Fibroblast of peridontal ligament (primary cell): ENCODE results near the gene PRR14L.
"Not testable (repeated sequence)": the region's sequence is repeated elsewhere in the genome, so short reads cannot be mapped to it uniquely, and the experiment has no call there.

ENCODE experiments used
- DNase-seq: peaks from one replicate; pipeline ENCODE4 v3.0.0-alpha.2; 2010; ENCODE audit errors: extremely low read depth

Gene PRR14L

GRCh38 chr22:31740314-31740713 lies 9.6 kb downstream of the PRR14L start:
- DNase-seq, result not testable (repeated sequence)

- DNase-seq, result no peak
Observed at GRCh38 chr22:31739795-31740201, 10.1 kb downstream of the PRR14L start.

GRCh38 chr22:31738566-31738965 lies 11.4 kb downstream of the PRR14L start:
- DNase-seq, result no peak

GRCh38 chr22:31737932-31738331 lies 12.0 kb downstream of the PRR14L start:
- no peak for DNase-seq

- no peak for DNase-seq
Observed at GRCh38 chr22:31736458-31736857, 13.5 kb downstream of the PRR14L start.

- DNase-seq, result peak; percentile 42
Observed at GRCh38 chr22:31734512-31734911, 15.4 kb downstream of the PRR14L start.

- no peak for DNase-seq
Observed at GRCh38 chr22:31733580-31734079, 16.3 kb downstream of the PRR14L start.

GRCh38 chr22:31732089-31732829 lies 17.7 kb downstream of the PRR14L start:
- no peak for DNase-seq

- no peak for DNase-seq
Observed at GRCh38 chr22:31730344-31730711, 19.6 kb downstream of the PRR14L start.

- DNase-seq, result no peak
Observed at GRCh38 chr22:31728857-31729256, 21.1 kb downstream of the PRR14L start.

- DNase-seq, result no peak
Observed at GRCh38 chr22:31726692-31727091, 23.2 kb downstream of the PRR14L start.

- no peak for DNase-seq
Observed at GRCh38 chr22:31723723-31724122, 26.2 kb downstream of the PRR14L start.

- no peak for DNase-seq
Observed at GRCh38 chr22:31719850-31720471, 30.0 kb downstream of the PRR14L start.

GRCh38 chr22:31715147-31715778 lies 34.7 kb downstream of the PRR14L start:
- no peak for DNase-seq

GRCh38 chr22:31711226-31711625 lies 38.7 kb downstream of the PRR14L start:
- not testable (repeated sequence) for DNase-seq

- DNase-seq, result no peak
Observed at GRCh38 chr22:31707519-31707918, 42.4 kb downstream of the PRR14L start.

GRCh38 chr22:31695423-31695822 lies 54.5 kb downstream of the PRR14L start:
- DNase-seq, result no peak

- not testable (repeated sequence) for DNase-seq
Observed at GRCh38 chr22:31694046-31694445, 55.9 kb downstream of the PRR14L start.

GRCh38 chr22:31692186-31692886 lies 57.6 kb downstream of the PRR14L start:
- peak; percentile 39 for DNase-seq

GRCh38 chr22:31691408-31691807 lies 58.5 kb downstream of the PRR14L start:
- DNase-seq, result no peak

GRCh38 chr22:31683181-31684105 lies 66.5 kb downstream of the PRR14L start:
- DNase-seq, result no peak
